ENCODE measurements around the gene EZH1.

Gene EZH1

GRCh38 chr17:42706732-42707131, 38.1 kb downstream of the EZH1 start:
- no peak for DNase-seq

GRCh38 chr17:42704837-42705494, 39.9 kb downstream of the EZH1 start:
- DNase-seq: no peak

- no peak for DNase-seq
Measured at GRCh38 chr17:42704490-42704836, 40.4 kb downstream of the EZH1 start.

GRCh38 chr17:42702446-42702845, 42.4 kb downstream of the EZH1 start:
- no peak for DNase-seq

GRCh38 chr17:42700586-42701289, 44.1 kb downstream of the EZH1 start:
- DNase-seq: no peak

- no peak for DNase-seq
Measured at GRCh38 chr17:42699415-42699740, 45.5 kb downstream of the EZH1 start.

- DNase-seq: no peak
Measured at GRCh38 chr17:42698736-42699414, 46.0 kb downstream of the EZH1 start.

DNA sequence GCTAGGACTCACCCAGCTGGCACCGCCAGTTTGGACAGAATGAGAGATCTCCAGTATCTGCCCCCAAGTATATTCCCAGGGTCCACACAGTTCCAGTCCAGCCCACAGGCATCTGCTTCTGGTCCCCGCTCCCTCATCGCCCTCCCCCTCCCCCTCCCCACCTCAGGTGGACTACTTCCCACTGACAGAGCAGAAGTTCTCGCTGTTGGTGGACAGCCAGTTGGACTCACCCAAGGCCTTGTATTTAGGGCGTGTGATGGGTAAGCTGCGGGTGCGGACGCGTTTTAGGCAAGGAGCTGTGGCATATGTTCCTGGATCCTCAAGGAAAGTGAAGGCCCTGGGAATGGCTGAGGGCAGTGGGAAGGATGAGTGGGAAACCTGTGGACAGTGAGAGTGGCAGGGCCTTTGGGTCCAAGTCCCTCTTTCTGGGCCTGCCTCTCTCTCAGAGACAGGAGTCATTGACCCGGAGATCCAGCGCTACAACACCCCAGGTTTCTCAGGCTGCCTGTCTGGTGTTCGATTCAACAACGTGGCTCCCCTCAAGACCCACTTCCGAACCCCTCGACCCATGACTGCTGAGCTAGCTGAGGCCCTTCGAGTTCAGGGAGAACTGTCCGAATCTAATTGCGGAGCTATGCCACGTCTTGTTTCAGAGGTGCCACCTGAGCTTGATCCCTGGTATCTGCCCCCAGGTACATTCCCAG, 47.6 kb downstream of the EZH1 start:
- no peak for DNase-seq

- DNase-seq: no peak
Measured at GRCh38 chr17:42695500-42695899, 49.3 kb downstream of the EZH1 start.

GRCh38 chr17:42694524-42694923, 50.3 kb downstream of the EZH1 start:
- no peak for DNase-seq

- DNase-seq: no peak
Measured at GRCh38 chr17:42692489-42692888, 52.4 kb downstream of the EZH1 start.

- DNase-seq: no peak
Measured at GRCh38 chr17:42691021-42691545, 53.8 kb downstream of the EZH1 start.

- no peak for DNase-seq
Measured at GRCh38 chr17:42690596-42690995, 54.2 kb downstream of the EZH1 start.

GRCh38 chr17:42687707-42688320, 57.0 kb downstream of the EZH1 start:
- DNase-seq: no peak

DNA sequence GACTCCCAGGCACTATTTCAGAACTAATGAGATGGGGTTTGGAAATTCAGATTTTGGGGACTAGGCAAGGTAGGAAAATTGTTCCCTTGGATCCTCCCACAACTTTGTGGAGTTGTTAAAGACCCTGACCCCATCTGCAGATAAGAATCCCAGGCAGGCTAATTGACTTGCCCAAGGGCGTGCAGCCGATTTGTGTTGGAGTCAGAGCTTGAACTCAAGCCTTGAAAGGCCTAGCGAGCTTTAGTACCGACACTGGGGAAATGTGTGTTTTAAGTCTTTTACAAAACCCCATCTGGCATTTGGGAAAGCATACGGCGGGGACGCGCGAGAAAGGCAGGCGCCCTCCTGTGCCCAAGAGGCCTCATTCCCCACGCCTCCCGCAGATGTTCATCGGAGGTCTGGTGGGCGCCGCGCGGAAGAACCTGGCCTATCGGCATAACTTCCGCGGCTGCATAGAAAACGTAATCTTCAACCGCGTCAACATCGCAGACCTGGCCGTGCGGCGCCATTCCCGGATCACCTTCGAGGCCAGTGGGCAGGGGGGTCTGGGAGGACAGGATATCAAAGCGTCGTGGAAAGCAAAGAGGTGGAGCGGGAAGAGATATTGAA, 58.2 kb downstream of the EZH1 start:
- no peak for DNase-seq

GRCh38 chr17:42685831-42686230, 59.0 kb downstream of the EZH1 start:
- DNase-seq: no peak

GRCh38 chr17:42684929-42685556, 59.8 kb downstream of the EZH1 start:
- DNase-seq: no peak

- DNase-seq: no peak
Measured at GRCh38 chr17:42683407-42684034, 61.3 kb downstream of the EZH1 start.

GRCh38 chr17:42682722-42683403, 62.0 kb downstream of the EZH1 start:
- DNase-seq: no peak

DNA sequence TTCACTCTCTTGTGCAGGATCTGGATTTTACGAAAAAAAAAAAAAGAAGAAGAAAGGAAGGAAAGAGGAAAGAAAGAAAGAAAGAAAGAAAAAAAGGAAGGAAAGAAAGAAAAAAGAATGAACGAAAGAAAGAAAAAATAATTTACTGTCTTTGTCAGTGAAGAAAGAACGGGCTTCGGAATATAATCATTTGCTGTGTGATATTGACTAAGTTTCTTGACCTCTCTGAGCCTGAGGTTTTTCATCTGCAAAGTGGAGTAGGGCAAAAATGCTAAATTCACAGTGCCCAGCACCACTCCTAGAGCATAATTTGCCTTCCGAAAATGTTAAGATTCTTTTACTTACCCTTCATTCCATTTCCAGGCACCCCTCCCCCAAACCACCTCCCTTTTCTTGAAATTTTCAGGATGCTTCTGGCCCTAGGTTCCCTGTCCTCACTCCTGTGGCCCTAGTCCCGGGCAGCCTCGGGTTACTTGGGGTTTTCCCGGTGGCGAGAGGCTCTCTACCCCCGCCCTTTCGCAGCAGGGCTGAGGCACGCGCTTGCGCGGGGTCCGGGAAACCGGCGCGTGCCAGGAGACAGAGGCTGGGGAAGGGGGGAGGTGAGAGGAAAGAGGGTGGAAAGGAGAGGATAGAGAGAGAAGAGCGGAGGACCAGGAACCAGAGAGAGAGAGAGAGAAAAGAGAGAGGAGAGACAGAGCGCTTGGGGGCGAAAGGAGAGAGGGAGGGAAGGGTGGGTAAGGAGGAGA, 62.7 kb downstream of the EZH1 start, which contains the start of gene CNTNAP1:
Gene CNTNAP1 (plus strand): TSS at position 556 of the 746 bp plus-strand sequence. CDS start 299 bp downstream, outside the sequence.
- no peak for DNase-seq
